ENCODE results near the gene KCND2. TPM values are rescaled to one million over a fixed set of nuclear protein-coding genes. Genes with fewer than 3 reads are reported as not detected.

Gene KCND2
- total RNA-seq, 1 donor from 2014 or later = 1.3 TPM

DNA sequence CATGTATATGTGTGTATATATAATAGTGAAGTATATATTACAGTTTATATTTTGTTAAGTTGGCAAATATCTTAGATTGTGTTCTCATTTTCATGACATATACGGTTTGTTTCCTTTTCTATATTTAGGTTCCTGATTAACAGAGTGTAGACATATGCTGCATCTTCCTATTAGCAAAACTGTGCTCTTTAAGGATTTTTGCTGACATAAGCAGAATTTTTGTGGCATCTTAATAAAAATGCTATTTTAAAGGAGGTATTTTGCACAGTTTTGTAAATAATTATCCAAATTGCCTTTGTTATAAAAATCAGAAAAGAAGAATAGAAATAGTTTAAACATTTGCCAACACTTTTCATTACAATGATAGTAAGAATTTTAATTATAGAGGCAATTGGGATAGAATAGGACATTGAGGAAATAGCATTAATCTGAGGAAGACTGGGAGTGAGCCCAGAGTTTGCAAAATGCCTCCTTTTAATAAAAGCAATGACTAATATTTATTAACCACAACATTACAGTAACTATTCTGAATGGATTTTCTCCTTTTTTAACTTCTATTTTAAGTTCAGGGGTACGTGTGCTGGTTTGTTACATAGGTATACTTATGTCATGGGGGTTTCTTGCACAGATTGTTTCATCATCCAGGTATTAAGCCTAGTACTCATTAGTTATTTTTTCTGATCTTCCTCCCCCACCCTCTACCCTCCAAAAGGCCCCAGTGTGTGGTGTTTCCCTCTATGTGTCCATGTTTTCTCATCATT is 38.2 kb downstream of the KCND2 start:
- no peak for DNase-seq

- no peak for DNase-seq
Observed at GRCh38 chr7:120320218-120320961, 47.4 kb downstream of the KCND2 start.

DNA sequence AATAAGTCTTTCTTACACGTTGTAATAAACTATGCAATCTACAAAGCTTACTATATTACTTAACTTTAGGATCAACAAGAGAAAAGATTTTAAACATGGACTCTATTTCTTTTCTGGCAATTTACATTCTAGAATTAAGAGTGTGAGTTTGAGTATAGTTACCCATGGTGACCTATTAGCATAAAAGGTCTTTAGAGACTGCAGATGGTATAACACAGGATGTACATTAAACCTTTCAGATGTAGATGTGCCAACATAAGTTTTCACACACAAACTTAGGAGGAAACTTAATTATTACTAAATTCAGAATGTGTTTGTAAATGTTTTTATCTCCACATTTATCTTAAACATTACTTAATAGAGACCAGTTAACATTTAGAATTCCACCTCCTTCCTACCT is 54.1 kb downstream of the KCND2 start:
- DNase-seq = no peak

- DNase-seq = no peak
Observed at GRCh38 chr7:120332433-120332832, 59.5 kb downstream of the KCND2 start.

- no peak for DNase-seq
Observed at GRCh38 chr7:120334475-120334874, 61.5 kb downstream of the KCND2 start.

DNA sequence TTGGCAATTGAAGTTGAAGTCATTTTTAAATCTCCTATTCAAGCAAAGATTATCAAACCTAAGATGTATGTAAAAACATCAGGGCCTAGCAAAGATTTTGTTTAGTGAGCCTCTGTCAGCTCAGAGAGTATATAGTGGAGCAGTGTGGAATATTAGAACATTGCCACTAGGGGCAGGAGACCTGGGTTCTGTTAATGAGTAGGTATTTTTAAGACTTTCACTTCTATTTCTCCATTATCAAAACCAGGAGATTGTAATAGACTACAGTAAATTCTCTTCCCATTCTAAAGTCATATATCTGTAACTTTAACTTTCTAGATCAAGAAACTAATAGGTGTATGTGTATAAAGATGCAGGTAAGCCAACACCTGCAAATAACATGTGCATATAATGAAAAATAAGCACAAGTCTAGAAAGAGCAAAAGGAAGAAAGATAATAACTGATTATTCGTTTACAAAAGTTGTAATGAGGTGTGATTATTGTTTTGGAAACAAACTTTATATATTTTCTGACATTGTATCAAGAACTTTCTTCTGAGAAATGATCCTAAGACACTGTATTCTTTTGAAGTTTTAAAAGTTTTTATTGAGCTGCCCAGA is 64.4 kb downstream of the KCND2 start:
- DNase-seq = no peak

DNA sequence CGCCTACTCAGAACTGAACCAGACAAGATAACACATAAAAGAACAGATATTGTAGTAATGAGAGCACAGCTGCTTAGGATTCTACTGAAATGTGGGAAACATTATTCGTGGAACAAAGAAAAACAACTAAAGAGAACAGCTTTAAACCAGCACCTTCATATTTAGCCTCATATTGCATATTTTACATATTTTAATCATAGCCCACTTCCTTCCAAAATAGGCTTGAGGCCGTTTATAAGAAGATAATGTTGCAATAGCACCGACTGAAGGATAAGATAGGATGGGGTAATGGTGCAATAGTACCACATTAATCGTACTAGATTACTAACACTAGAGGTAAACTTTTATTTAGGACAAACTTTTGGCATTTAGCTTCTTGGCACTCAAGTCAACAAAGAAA is 71.3 kb downstream of the KCND2 start:
- DNase-seq = no peak

- no peak for DNase-seq
Observed at GRCh38 chr7:120353171-120353570, 80.2 kb downstream of the KCND2 start.

DNA sequence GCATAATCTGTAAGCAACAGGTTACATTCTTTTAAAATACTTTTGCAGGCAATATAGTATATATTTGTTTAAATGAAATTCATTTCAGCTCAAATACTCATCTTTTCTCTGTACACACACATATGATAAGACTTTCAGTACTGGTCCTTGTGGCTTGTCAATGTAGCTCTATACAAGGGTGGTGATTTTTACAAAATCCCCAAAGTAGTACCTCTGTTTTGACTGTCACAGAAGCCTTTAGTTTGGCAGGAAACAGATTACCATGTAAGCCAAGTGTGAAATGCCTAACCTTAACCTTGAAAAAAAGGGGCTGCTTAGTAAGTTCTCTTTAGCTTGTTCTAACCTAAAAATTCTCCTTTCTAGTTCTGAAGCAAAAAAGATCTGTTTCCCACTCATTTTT is 87.9 kb downstream of the KCND2 start:
- no peak for DNase-seq

DNA sequence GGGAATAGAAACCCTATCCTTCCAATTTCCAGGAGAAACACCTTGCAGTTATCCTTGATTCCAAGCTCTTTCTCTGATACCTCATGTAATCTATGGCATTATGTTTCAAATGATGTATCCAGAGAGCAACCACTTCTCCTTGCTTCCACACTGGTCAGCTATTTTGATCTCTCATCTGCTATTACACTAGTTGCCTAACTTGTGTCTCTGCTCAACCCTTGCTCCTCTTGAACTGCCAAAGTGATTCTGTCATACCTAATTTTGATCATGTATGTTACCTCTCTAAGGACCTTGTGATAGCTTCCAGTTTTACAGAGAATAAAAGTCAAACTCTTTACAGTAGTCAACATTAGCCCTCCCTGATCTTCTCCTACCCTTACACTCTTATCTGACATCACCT is 90.4 kb downstream of the KCND2 start:
- DNase-seq = peak; percentile 26

DNA sequence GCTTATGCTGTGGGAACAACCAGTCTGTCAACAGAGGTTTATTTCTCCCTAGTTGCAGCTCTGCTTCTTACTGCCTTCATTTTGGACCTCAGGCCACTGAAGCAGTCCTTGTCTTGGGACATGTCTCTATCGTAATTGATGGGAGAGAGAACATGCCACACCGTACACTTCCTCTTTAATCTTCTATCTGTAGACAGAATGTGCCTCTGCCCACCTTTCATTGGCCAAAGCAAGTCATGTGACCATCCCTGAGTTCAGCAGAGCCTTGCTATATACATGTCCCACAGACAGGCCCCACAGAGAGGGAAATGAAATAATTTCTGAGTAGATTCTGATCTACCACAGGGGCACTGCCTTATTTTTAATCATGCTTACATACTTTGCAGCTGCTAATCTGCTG is 98.0 kb downstream of the KCND2 start:
- no peak for DNase-seq

DNA sequence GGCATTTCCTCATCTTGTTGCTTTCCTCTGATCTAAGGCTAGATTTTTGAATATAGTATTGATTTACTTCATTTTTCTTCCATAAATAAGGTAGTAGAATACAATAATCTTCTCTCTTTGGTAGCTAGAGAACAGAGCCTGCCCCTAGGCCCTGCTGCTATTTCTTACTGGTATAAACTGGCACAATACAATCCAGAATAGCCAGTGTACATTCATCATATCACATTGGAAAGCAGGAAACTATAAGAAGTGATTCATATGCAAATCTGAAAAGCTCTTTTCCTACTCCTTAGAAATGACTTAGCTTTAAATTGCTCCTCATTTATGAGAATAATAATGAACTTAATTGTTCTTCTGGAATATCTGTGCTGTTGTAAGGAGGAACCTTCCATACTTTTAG is 100.2 kb downstream of the KCND2 start:
- no peak for DNase-seq

GRCh38 chr7:120394595-120394994 is 121.6 kb downstream of the KCND2 start:
- no peak for DNase-seq

DNA sequence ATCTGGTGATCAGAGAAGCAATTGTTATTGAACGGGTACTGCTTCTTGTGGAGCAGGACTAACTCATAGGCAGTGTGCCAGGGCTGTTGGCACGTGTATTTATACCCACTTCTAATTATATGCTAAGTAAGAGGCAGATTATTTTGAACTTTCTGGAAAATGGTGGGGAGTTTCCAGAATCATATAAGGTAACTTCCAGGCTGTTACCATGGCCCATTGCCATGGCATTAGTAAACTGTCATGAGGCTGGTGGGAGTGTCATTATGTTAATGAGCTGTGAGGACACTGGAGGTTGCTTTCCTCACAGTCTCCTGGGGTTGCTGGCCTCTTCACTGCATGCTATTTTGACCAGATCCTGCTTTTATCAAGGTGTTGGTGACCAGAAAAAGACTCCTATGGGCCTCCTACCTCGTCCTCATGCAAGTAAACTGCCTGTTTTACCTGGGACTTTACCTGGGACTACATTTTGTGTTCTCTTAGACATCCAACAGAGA is 122.6 kb downstream of the KCND2 start:
- no peak for DNase-seq

DNA sequence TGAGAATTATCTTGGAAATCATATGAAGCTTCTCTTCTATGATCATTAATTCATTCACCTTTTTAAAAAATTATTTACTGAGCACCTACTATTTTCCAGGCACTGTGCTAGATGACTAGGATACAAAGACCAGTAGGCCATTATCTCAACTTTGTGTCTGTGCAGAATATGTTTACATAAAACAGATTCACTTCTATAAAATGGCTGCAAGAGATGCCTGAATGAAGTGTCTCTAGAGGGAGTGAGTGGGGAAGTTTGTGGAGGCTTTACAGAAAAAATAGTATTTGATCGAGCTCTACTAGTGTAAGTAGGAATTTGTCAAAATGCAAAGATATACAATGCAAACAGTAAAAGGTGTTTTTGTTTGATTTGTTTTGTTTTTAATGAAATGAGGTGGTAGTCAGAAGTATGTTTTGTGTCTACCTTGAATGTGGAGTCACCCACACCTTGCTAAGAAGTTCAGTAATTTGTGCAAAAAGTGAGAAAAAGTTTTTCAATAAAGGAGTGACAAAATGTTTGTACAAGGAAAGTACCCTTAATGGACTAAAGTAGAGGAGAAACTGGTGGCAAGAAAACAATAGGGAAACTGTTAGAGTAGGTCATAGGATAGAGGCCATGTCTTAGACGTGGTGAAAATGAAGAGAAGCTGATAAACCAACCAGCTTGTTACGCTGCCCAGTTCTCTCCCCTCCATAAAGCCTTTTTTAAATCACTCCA is 125.5 kb downstream of the KCND2 start:
- no peak for DNase-seq

DNA sequence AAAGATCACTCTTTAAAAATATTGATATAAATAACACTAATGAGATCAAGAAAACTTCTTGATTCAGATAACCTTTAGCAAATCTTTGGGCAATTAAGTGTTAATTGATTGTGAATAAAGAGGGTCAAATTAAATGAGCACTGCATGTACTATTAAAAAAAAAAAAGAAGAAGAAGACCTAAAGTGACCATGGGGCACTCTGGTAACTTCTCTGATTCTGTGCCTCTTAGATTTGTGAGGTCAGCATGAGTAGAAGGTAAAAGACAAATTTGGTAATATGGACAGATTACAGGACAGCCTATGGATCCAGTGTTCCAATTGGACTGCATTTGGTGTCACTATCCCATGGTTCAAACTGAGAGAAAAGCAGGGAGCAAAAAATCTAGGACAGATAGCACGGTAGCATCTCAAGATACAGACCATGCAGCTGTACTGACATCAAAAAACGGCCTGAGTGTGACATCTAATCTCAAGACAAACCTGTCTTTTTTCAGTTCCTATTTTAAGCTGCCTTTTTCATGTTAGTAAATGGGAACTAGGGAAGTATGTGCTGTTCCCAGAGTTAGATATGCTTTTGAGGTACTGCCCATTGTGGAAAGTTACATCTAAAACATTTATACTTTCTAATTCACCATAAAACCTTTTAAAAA is 128.0 kb downstream of the KCND2 start:
- no peak for DNase-seq

DNA sequence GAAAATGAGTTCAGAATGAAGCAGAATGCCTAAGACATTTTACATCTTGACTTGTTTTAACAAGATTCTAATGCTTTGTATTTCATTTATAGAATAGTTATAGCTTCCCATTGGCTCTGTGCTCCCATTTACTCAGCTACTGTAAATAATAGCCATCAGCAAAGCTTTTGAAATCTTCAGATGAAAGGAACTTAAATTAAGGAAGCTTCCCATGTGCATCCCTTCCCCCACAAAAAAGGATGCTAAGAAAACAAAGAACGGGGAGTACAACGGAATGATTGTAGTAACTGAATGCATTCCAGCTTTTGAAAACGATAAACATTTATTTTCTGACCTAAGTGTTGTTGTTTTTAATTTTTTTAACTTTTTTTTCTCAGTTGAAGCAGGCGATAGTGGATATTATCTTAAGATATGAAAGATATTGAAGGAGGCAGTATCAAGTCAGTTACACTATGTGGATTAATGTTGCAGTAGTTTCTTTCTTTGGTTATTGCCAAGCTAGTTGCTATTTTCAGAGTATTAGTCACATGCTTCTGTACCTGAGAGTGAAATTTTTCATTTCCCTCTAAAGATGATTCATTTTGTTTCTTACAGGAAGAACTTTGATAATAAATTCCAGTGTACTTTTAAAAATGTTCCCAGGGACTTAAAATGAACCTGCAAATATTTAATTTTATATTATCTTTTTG is 129.2 kb downstream of the KCND2 start:
- DNase-seq = no peak

DNA sequence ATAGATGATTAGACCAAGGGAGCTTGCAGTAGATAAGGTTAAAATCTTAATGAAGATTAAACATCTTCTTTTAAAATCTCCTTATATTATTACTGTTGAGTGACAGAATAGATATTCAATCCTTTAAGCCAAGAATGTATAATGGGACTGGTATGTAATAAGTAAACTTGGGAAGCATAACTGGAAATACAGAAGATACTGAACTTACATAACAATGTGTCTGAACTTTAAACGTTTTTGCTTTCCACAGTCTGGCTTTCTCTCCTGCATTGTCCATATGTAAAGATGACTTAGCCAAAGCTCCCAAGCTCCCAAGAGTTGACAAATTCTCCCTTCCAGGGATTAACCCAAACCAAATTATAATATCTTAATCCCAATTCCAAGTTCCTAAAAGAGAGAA is 129.8 kb downstream of the KCND2 start:
- no peak for DNase-seq

GRCh38 chr7:120404042-120404441 is 131.1 kb downstream of the KCND2 start:
- DNase-seq = no peak

GRCh38 chr7:120405652-120406051 is 132.7 kb downstream of the KCND2 start:
- no peak for DNase-seq

DNA sequence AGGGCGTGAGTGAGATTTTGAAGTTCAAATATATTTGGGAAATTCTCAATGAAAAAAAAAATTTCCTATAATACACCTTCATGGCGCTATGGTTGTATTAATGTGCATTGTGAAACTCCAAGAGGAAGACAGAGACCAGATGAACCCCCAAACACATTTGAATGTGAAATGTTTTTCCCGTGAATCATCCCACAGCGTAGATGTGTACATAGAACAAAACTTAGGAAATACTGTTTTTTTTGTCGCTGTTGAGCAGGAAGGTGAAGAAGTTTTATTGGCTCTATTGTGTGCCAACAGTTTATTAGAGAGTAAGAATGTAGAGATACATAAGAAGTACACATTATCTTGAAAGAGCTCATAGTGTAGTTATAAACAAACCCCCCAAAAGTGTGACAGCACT is 134.0 kb downstream of the KCND2 start:
- no peak for DNase-seq

All from tongue (tissue), 2 donors.